Fibroblast of lung (primary cell): ENCODE data around the gene RAET1G.

Source experiments
- CTCF ChIP-seq, 2 donors: IDR thresholded peaks in 1 of 2; conservative IDR thresholded peaks in 1 of 2; 1 replicate in 1 of 2; 2 replicates in 1 of 2; pipeline ENCODE4 v1.5.1; 2011 to 2012; ENCODE audit warnings: low read length in 2 of 2, control low read depth in 1 of 2, inconsistent platforms in 1 of 2, low read depth in 1 of 2, mild to moderate bottlenecking in 1 of 2
- EZH2 ChIP-seq: IDR thresholded peaks from 2 replicates; pipeline ENCODE4 v1.5.1; 2012; ENCODE audit warnings: low read length, control low read depth, mild to moderate bottlenecking; ENCODE audit errors: missing control alignments

GRCh38 chr6:149884215-149884614 is 38.7 kb downstream of the RAET1G start:
- TF ChIP-seq CTCF (conservative IDR thresholded peaks at IDR 0.05 in 1 of 2, IDR thresholded peaks at IDR 0.05 in 1 of 2; ENCODE audit: low read depth in 1 of 2, low read length in 2 of 2): no peak
- TF ChIP-seq EZH2: no peak
